HG03196 (cell line): ENCODE measurements around the gene TECTB.

Experiments
- ATAC-seq: cut with Tn5 transposase; IDR thresholded peaks from one replicate; pipeline ENCODE4 v1.9.1; 2021; ENCODE audit not compliant: unreplicated experiment

Gene TECTB

GRCh38 chr10:112271982-112272381 is 11.2 kb upstream of the TECTB start:
- ATAC-seq, result no peak

GRCh38 chr10:112274831-112275230 is 8.4 kb upstream of the TECTB start:
- ATAC-seq, result no peak

- ATAC-seq, result no peak
Observed at GRCh38 chr10:112275512-112276245, 7.5 kb upstream of the TECTB start.

GRCh38 chr10:112278871-112279270 is 4.3 kb upstream of the TECTB start:
- ATAC-seq, result no peak

GRCh38 chr10:112279433-112279832 is 3.8 kb upstream of the TECTB start:
- ATAC-seq, result no peak

- ATAC-seq, result no peak
Observed at GRCh38 chr10:112280205-112280921, 2.8 kb upstream of the TECTB start.

- no peak for ATAC-seq
Observed at GRCh38 chr10:112282086-112282485, 1.1 kb upstream of the TECTB start.

- no peak for ATAC-seq
Observed at GRCh38 chr10:112286837-112287818, 3.9 kb downstream of the TECTB start.

GRCh38 chr10:112287844-112288243 is 4.6 kb downstream of the TECTB start:
- no peak for ATAC-seq

- no peak for ATAC-seq
Observed at GRCh38 chr10:112288486-112288885, 5.3 kb downstream of the TECTB start.

GRCh38 chr10:112289373-112290053 is 6.3 kb downstream of the TECTB start:
- no peak for ATAC-seq

- no peak for ATAC-seq
Observed at GRCh38 chr10:112290054-112290373, 6.8 kb downstream of the TECTB start.

GRCh38 chr10:112294169-112294568 is 11.0 kb downstream of the TECTB start:
- ATAC-seq, result no peak

GRCh38 chr10:112295853-112296830 is 12.9 kb downstream of the TECTB start:
- no peak for ATAC-seq

- ATAC-seq, result no peak
Observed at GRCh38 chr10:112296908-112297331, 13.7 kb downstream of the TECTB start.

GRCh38 chr10:112298581-112298980 is 15.4 kb downstream of the TECTB start:
- ATAC-seq, result no peak

GRCh38 chr10:112299456-112299855 is 16.3 kb downstream of the TECTB start:
- ATAC-seq, result no peak

GRCh38 chr10:112302335-112302734 is 19.1 kb downstream of the TECTB start:
- ATAC-seq, result no peak

- no peak for ATAC-seq
Observed at GRCh38 chr10:112303528-112303927, 20.3 kb downstream of the TECTB start.
